Right renal cortex interstitium (tissue), 3 donors: ENCODE measurements around the gene CSAG1. TPM values are rescaled to one million over a fixed set of nuclear protein-coding genes. Genes with fewer than 3 reads are reported as not detected.
"Not testable (repeated sequence)": the region's sequence is repeated elsewhere in the genome, so short reads cannot be mapped to it uniquely, and the experiment has no call there.

ENCODE experiments used
- DNase-seq, 3 donors: peaks; one replicate each; pipeline ENCODE4 v3.0.0-alpha.2; 2013; ENCODE audit warnings: low read depth in 3 of 3, low spot score in 2 of 3
- polyA plus RNA-seq, 3 donors: library from polyadenylated mRNA; unstranded; fragments of 120-200 nt; gene quantifications; one replicate each; pipeline ENCODE4 v1.2.1, GENCODE V29; 2013; ENCODE audit not compliant: insufficient read length in 3 of 3

Gene CSAG1
- polyA plus RNA-seq, 3 donors = not detected

DNA sequence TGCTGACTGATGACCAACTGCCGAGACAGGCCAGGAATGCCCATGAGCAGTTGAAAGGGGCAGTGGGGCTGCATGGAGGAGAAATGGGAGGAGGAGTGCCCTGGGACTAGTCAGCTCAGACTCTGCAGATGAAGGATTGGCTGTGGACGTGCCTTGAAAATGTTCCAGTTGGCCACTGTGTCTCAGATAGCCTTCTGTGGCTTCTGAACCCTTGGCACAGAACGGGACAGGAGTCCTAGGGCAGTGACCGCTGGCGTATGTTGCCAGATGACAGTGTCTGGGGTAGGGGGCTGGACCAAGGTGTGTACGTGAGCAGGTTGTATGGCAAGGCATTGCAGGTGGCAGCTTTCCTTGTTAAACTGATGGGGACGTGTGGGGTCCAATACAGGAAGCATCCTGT lies 27.0 kb downstream of the CSAG1 start:
- not testable (repeated sequence) for DNase-seq

DNA sequence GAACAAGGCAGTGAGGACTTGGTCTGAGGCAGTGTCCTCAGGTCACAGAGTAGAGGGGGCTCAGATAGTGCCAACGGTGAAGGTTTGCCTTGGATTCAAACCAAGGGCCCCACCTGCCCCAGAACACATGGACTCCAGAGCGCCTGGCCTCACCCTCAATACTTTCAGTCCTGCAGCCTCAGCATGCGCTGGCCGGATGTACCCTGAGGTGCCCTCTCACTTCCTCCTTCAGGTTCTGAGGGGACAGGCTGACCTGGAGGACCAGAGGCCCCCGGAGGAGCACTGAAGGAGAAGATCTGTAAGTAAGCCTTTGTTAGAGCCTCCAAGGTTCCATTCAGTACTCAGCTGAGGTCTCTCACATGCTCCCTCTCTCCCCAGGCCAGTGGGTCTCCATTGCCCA lies 33.1 kb downstream of the CSAG1 start:
- DNase-seq = not testable (repeated sequence)

DNA sequence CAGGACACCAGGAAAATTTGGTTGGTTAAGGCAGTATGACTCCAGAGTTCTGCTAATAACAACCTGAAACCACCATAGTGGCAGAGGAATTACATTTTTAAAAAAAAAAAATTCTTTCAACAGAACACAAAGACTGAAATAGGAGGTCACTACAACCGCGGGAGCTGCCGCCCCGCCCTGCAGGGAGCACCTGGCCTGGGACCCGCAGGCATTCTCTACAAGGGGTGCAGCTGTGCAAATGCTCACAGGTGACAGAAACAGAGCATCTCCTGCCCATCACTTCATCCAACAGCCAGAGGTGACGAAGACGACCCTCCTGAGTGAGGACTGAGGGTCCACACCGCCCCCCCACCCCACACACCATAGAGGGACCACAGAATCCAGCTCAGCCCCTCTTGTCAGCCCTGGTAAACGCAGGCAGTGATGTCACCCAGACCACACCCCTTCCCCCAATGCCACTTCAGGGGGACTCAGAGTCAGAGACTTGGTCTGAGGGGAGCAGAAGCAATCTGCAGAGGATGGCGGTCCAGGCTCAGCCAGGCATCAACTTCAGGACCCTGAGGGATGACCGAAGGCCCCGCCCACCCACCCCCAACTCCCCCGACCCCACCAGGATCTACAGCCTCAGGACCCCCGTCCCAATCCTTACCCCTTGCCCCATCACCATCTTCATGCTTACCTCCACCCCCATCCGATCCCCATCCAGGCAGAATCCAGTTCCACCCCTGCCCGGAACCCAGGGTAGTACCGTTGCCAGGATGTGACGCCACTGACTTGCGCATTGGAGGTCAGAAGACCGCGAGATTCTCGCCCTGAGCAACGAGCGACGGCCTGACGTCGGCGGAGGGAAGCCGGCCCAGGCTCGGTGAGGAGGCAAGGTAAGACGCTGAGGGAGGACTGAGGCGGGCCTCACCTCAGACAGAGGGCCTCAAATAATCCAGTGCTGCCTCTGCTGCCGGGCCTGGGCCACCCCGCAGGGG lies 35.3 kb downstream of the CSAG1 start, which contains the start of gene MAGEA3:
MAGEA3 (plus strand) TSS at position 843 of the 980 bp plus-strand sequence. CDS start 2,039 bp downstream, outside the sequence.
- DNase-seq = not testable (repeated sequence)

DNA sequence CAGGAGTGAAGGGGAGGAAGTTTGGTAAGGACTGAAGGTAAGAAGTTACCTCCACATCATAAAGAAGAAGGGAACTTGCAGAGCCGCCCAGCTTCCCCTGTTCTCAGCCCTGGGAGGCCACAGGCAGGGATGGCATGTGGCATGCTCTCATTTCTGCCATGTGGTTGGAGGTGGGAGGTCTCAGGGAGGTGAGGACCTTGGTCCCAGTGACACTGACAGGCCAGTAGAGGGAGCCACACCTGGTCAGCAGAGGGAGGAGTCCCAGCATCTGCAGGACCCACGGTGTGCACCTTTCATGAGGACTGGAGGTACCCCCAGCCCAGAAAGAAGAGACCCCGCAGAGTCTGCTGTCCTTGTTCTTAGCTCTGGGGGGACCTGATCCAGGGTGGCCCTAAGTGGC lies 52.5 kb downstream of the CSAG1 start:
- not testable (repeated sequence) for DNase-seq

Other genes with a start within 250 kb of the CSAG1 start
- gene GABRQ, start 95.8 kb downstream of the CSAG1 start, polyA plus RNA-seq = 1 to 10 TPM; 1.4 to 2.0 (median 1.6) TPM
- gene MAGEA3, start 34.9 kb downstream of the CSAG1 start, polyA plus RNA-seq = not detected
- not detected for gene CSAG2, start 24.4 kb downstream of the CSAG1 start, polyA plus RNA-seq
- not detected for gene MAGEA2B, start 19.1 kb downstream of the CSAG1 start, polyA plus RNA-seq
- not detected for gene MAGEA12, start within 50 bp of the CSAG1 start, polyA plus RNA-seq
- not detected for gene MAGEA2, start 20.1 kb upstream of the CSAG1 start, polyA plus RNA-seq
- not detected for gene CSAG3, start 25.5 kb upstream of the CSAG1 start, polyA plus RNA-seq
- gene MAGEA6, start 36.0 kb upstream of the CSAG1 start, polyA plus RNA-seq = not detected
- 100 to 1,000 TPM; 132 to 135 (median 133) TPM for gene CETN2, start 97.0 kb upstream of the CSAG1 start, polyA plus RNA-seq
- gene NSDHL, start 97.3 kb upstream of the CSAG1 start, polyA plus RNA-seq = 10 to 100 TPM; 30.8 to 31.8 (median 31.2) TPM
- 10 to 100 TPM; 46.7 to 50.7 (median 49.5) TPM for gene ZNF185, start 164.3 kb upstream of the CSAG1 start, polyA plus RNA-seq